Tibial artery (tissue), 4 donors: ENCODE data around the gene MCCD1.
"Not testable (repeated sequence)": the region's sequence is repeated elsewhere in the genome, so short reads cannot be mapped to it uniquely, and the experiment has no call there.

Experiments
- DNase-seq, 2 donors: peaks; one replicate each; pipeline ENCODE4 v3.0.0-alpha.2; 2019
- H3K27ac ChIP-seq, 2 donors: fragments of 200-600 bp; sonication (generic) in 1 of 2; 1 replicate in 1 of 2; 2 replicates in 1 of 2; pipeline ENCODE4 v1.5.1; 2018 to 2019; ENCODE audit warnings: mild to moderate bottlenecking in 1 of 2
- H3K27me3 ChIP-seq, 2 donors: fragments of 200-600 bp; sonication (generic) in 1 of 2; one replicate each; pipeline versions ENCODE4 v1.5.1 to v1.6.0; 2016 to 2019
- H3K36me3 ChIP-seq, 3 donors: fragments of 200-600 bp; sonication (generic) in 2 of 3; one replicate each; pipeline ENCODE4 v1.5.1; 2016 to 2019; ENCODE audit warnings: mild to moderate bottlenecking in 2 of 3
- H3K4me1 ChIP-seq, 4 donors: fragments of 200-600 bp; sonication (generic) in 2 of 4; 1 replicate in 3 of 4; 2 replicates in 1 of 4; pipeline ENCODE4 v1.5.1; 2016 to 2019
- H3K4me3 ChIP-seq, 2 donors: fragments of 200-600 bp; sonication (generic) in 1 of 2; 1 replicate in 1 of 2; 2 replicates in 1 of 2; pipeline ENCODE4 v1.5.1; 2018 to 2019; ENCODE audit warnings: mild to moderate bottlenecking in 2 of 2
- H3K9me3 ChIP-seq, 3 donors: fragments of 200-600 bp; sonication (generic) in 1 of 3; one replicate each; pipeline ENCODE4 v1.5.1; 2016 to 2019
- intact Hi-C: fragments of 100-400 bp; cut with DNase I; formaldehyde crosslinking; loops from one replicate; pipeline ENCODE4 v1.15.0; 2023; ENCODE audit warnings: low total_unique reads
- TF ChIP-seq, protein P1 (sequence below), 2 experiments: fragments of 200-600 bp in 1 of 2; fragments of 450-650 bp in 1 of 2; IDR thresholded peaks; one replicate each; pipeline ENCODE4 v1.5.1; 2017 to 2019; ENCODE audit warnings: antibody characterized with exemption in 2 of 2, mild to moderate bottlenecking in 1 of 2, moderate library complexity in 1 of 2

Gene MCCD1

DNA sequence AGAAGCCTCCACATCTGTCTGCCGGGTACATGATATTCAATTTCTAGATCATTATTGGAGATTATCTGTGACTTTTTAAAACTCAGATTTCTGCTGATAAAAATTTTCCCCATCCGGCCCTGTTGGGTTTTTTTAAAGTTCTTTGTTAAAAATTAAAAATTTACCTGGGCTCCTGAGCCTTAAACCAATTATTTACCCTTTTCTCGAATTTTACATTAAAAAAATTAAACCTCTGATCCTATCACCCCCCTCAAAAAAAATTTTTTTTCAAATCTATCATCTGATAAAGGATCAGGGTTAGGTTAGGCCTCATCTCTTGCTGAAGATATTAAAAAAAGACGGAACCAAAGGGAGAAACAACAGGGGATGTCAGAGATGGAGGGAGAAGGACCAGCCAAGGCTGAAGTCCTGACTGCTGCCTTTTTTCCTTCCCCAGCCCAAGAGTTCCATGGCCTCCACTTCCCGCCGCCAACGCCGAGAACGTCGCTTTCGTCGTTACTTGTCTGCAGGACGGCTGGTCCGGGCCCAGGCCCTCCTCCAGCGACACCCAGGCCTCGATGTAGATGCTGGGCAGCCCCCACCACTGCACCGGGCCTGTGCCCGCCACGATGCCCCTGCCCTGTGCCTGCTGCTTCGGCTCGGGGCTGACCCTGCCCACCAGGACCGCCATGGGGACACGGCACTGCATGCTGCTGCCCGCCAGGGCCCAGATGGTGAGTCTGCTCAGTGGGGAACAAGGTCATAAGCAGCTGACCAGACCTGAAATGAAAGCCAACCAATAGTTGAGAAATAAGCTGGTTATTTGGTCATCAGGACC, 19.2 kb downstream of the MCCD1 start:
- no peaks in the 10 kb centered on the region for H3K9me3 ChIP-seq
- H3K27ac ChIP-seq, result peak overlapping the region; percentile 72 to 74
- TF ChIP-seq, protein P1, sequence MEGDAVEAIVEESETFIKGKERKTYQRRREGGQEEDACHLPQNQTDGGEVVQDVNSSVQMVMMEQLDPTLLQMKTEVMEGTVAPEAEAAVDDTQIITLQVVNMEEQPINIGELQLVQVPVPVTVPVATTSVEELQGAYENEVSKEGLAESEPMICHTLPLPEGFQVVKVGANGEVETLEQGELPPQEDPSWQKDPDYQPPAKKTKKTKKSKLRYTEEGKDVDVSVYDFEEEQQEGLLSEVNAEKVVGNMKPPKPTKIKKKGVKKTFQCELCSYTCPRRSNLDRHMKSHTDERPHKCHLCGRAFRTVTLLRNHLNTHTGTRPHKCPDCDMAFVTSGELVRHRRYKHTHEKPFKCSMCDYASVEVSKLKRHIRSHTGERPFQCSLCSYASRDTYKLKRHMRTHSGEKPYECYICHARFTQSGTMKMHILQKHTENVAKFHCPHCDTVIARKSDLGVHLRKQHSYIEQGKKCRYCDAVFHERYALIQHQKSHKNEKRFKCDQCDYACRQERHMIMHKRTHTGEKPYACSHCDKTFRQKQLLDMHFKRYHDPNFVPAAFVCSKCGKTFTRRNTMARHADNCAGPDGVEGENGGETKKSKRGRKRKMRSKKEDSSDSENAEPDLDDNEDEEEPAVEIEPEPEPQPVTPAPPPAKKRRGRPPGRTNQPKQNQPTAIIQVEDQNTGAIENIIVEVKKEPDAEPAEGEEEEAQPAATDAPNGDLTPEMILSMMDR (IDR thresholded peaks at IDR 0.05), result no peak
- H3K36me3 ChIP-seq, result peaks cover 7 to 33% (median 23%) of the 10 kb centered on the region in 3 donors
- peak overlapping the region; percentile 46 to 54 for H3K4me3 ChIP-seq
- intact Hi-C loops, result loop anchor here (2.0 kb wide), 1 partner anchor 51 kb away; no protein-coding TSS in a partner anchor
- no peaks in the 10 kb centered on the region for H3K27me3 ChIP-seq
- peaks cover 0 to 36% (median 19%) of the 10 kb centered on the region in 4 donors for H3K4me1 ChIP-seq
- no peak for DNase-seq

GRCh38 chr6:31548544-31548873, 19.7 kb downstream of the MCCD1 start:
- intact Hi-C loops, result no loop called here
- Histone ChIP-seq H3K4me1 (peaks cover 0 to 33% (median 18%) of the 10 kb centered on the region in 4 donors), H3K27me3 (no peaks in the 10 kb centered on the region), H3K36me3 (peaks cover 7 to 36% (median 23%) of the 10 kb centered on the region in 3 donors), H3K4me3 (peak overlapping the region in 1 of 2 donors; percentile 54), H3K27ac (peak overlapping the region in 1 of 2 donors; percentile 72), H3K9me3 (no peaks in the 10 kb centered on the region)
- no peak for DNase-seq
- TF ChIP-seq, protein P1 (IDR thresholded peaks at IDR 0.05), result no peak

- not testable (repeated sequence) for H3K27ac ChIP-seq
- TF ChIP-seq, protein P1 (IDR thresholded peaks at IDR 0.05), result peak; percentile 7 to 31
- peak in 1 of 2 donors; percentile 62 for DNase-seq
These were observed 22.6 kb downstream of the MCCD1 start for GRCh38 chr6:31551371-31551770.

DNA sequence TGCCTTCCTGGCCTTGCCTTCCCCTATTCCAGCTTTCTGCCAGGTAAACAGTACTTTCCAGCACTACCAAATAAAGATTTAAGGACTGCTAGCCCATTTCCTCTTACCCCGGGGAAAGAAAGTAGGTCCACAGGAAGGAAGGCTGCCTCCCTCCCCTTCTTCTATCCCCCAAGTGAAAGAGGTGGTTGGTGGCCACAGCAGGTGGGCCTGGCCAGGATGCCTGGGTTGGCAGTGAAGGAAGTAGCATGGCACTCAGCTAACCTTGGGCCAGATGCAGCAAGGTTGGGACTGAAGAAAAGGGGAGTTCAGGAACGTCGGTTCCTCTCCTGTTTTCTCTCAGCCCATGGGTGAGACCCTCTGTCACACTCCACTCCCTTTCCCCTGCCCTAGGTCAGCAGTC, 27.5 kb downstream of the MCCD1 start:
- no peak overlapping the region for H3K27ac ChIP-seq
- peaks cover 0 to 32% (median 3%) of the 10 kb centered on the region in 4 donors for H3K4me1 ChIP-seq
- intact Hi-C loops, result no loop called here

More at GRCh38 chr6:31551371-31551770, 22.6 kb downstream of the MCCD1 start:
- H3K9me3 ChIP-seq, H3K27me3 ChIP-seq, intact Hi-C loops, H3K4me3 ChIP-seq: not testable (repeated sequence)
- peaks cover 0 to 31% (median 20%) of the 10 kb centered on the region in 4 donors for H3K4me1 ChIP-seq
- peaks cover 7 to 48% (median 23%) of the 10 kb centered on the region in 3 donors for H3K36me3 ChIP-seq

GRCh38 chr6:31557443-31558317, 28.9 kb downstream of the MCCD1 start:
- TF ChIP-seq, protein P1 (IDR thresholded peaks at IDR 0.05), result no peak
- no peak overlapping the region for H3K27ac ChIP-seq
- intact Hi-C loops, result no loop called here
- H3K4me3 ChIP-seq, result no peak overlapping the region
- peaks cover 17 to 60% (median 27%) of the 10 kb centered on the region in 3 donors for H3K36me3 ChIP-seq
- no peaks in the 10 kb centered on the region for H3K27me3 ChIP-seq
- H3K4me1 ChIP-seq, result peaks cover 0 to 32% (median 3%) of the 10 kb centered on the region in 4 donors
- no peak for DNase-seq
- H3K9me3 ChIP-seq, result no peaks in the 10 kb centered on the region

More for the DNA sequence above, 27.5 kb downstream of the MCCD1 start:
- Histone ChIP-seq H3K36me3 (peaks cover 17 to 70% (median 35%) of the 10 kb centered on the region in 3 donors), H3K9me3 (no peaks in the 10 kb centered on the region), H3K27me3 (no peaks in the 10 kb centered on the region), H3K4me3 (no peak overlapping the region)
- DNase-seq, result no peak
- TF ChIP-seq, protein P1 (IDR thresholded peaks at IDR 0.05), result no peak
